HG02970 (cell line): ENCODE data around the gene DYNC1LI2.
"Not testable (repeated sequence)": the region's sequence is repeated elsewhere in the genome, so short reads cannot be mapped to it uniquely, and the experiment has no call there.

ENCODE experiments used
- ATAC-seq: cut with Tn5 transposase; IDR thresholded peaks from one replicate; pipeline ENCODE4 v1.9.1; 2021; ENCODE audit warnings: mild to moderate bottlenecking, moderate library complexity, moderate number of reproducible peaks; ENCODE audit not compliant: unreplicated experiment, low FRiP score

Gene DYNC1LI2

GRCh38 chr16:66751303-66751991 lies at the start of gene DYNC1LI2:
TSS of gene DYNC1LI2 (minus strand) at chr16:66751609. CDS start at chr16:66751591, 18 bp downstream.
- ATAC-seq: peak; percentile 79

- ATAC-seq: no peak
These were observed 49.4 kb upstream of the DYNC1LI2 start for GRCh38 chr16:66800856-66801255.

- ATAC-seq: no peak
These were observed 46.8 kb upstream of the DYNC1LI2 start for GRCh38 chr16:66798161-66798560.

- not testable (repeated sequence) for ATAC-seq
These were observed 42.6 kb upstream of the DYNC1LI2 start for GRCh38 chr16:66793984-66794383.

- ATAC-seq: no peak
These were observed 38.8 kb upstream of the DYNC1LI2 start for GRCh38 chr16:66790130-66790733.

GRCh38 chr16:66787427-66787826 lies 36.0 kb upstream of the DYNC1LI2 start:
- no peak for ATAC-seq

- no peak for ATAC-seq
These were observed 35.1 kb upstream of the DYNC1LI2 start for GRCh38 chr16:66786551-66786950.

GRCh38 chr16:66776457-66776856 lies 25.0 kb upstream of the DYNC1LI2 start:
- no peak for ATAC-seq

GRCh38 chr16:66774981-66775380 lies 23.6 kb upstream of the DYNC1LI2 start:
- ATAC-seq: no peak

- ATAC-seq: no peak
These were observed 6.7 kb upstream of the DYNC1LI2 start for GRCh38 chr16:66758086-66758485.

- ATAC-seq: no peak
These were observed 3.4 kb upstream of the DYNC1LI2 start for GRCh38 chr16:66754819-66755218.

GRCh38 chr16:66754211-66754610 lies 2.8 kb upstream of the DYNC1LI2 start:
- ATAC-seq: no peak

GRCh38 chr16:66752958-66753357 lies 1.5 kb upstream of the DYNC1LI2 start:
- no peak for ATAC-seq

GRCh38 chr16:66752379-66752778 lies 970 bp upstream of the DYNC1LI2 start:
- ATAC-seq: no peak

- ATAC-seq: no peak
These were observed 548 bp upstream of the DYNC1LI2 start for GRCh38 chr16:66751992-66752322.

- peak; percentile 13 for ATAC-seq
These were observed 431 bp downstream of the DYNC1LI2 start for GRCh38 chr16:66751053-66751302.

GRCh38 chr16:66750279-66751052 lies 943 bp downstream of the DYNC1LI2 start:
- peak; percentile 6 for ATAC-seq

GRCh38 chr16:66746682-66747081 lies 4.7 kb downstream of the DYNC1LI2 start:
- no peak for ATAC-seq

GRCh38 chr16:66746048-66746447 lies 5.4 kb downstream of the DYNC1LI2 start:
- ATAC-seq: no peak

- ATAC-seq: no peak
These were observed 9.2 kb downstream of the DYNC1LI2 start for GRCh38 chr16:66741950-66742808.
